Stimulated activated CD4-positive, alpha-beta T cell treated with anti-CD3 and anti-CD28 coated beads, Interleukin-4, amount 100 ng/mL, for 4 hours (primary cell): ENCODE results near the gene UNG.
"Not testable (repeated sequence)": the region's sequence is repeated elsewhere in the genome, so short reads cannot be mapped to it uniquely, and the experiment has no call there.

ENCODE experiments used
- DNase-seq, 2 experiments: peaks; one replicate each; pipeline ENCODE4 v3.0.0-alpha.2; 2020

UNG gene

DNA sequence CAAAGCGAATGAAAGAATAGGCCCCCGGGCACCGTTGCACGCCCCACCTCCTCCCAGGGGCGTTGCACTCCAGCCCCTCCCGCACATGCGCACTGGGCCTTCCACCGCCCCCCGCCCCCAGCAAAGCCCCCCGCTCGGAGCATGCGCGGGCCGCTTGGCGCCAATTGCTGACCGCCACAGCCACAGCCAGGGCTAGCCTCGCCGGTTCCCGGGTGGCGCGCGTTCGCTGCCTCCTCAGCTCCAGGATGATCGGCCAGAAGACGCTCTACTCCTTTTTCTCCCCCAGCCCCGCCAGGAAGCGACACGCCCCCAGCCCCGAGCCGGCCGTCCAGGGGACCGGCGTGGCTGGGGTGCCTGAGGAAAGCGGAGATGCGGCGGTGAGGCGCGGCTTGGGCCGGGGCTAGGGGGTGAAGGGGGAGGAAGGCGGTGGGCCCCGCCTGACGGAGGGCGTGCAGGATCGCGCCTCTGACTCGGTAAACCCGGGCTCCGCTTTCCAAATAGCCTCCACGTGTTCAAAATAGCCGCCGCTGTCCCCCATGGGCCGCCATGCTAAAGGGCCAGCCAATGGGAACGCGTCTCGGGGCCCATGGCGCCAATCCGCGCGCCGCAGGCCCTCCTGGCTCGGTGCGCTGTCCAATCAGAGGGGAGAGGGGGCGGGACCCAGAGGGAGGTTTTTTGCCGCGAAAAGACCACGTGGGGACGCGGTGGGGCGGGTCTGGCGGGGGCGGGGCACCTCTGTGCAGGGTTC is at the start of gene UNG:
TSS of gene UNG (plus strand) at position 163 of the 748 bp plus-strand sequence. CDS start at position 246, 83 bp downstream.
- peak; percentile 95 to 97 for DNase-seq

DNA sequence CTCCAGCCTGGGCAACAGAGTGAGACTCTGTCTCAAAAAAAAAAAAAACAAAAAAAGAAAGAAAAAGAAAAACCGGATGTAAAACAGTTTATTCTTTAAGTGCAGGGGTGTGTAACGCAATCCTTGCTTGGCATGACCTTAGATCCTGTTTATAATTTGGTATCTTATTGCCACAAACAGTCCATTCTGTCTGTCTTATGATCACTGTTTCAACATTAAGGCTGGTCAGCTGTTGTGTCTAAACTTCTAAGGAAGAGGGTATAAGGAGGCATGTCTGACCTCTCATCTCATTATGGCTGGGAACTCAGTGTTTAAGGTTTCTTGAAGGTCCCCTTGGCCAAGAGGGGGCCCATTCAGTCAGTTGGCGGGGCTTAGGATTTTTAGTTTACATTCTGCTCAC is 48.7 kb upstream of the UNG start:
- DNase-seq, result not testable (repeated sequence)

DNA sequence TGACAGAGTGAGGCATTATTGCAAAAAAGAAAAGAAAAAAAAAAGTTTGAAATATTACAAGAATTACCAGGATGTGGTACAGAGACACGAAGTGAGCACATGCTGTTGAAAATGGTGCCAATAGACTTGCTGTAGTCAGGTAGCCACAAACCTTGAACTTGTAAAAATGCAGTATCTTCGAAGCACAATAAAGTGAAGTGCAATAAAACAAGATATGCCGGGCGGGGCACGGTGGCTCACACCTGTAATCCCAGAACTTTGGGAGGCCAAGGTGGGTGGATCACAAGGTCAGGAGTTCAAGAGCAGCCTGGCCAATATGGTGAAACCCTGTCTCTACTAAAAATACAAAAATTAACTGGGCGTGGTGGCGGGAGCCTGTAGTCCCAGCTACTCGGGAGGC is 47.6 kb upstream of the UNG start:
- not testable (repeated sequence) for DNase-seq

GRCh38 chr12:109052097-109052413 is 45.3 kb upstream of the UNG start:
- no peak for DNase-seq

DNA sequence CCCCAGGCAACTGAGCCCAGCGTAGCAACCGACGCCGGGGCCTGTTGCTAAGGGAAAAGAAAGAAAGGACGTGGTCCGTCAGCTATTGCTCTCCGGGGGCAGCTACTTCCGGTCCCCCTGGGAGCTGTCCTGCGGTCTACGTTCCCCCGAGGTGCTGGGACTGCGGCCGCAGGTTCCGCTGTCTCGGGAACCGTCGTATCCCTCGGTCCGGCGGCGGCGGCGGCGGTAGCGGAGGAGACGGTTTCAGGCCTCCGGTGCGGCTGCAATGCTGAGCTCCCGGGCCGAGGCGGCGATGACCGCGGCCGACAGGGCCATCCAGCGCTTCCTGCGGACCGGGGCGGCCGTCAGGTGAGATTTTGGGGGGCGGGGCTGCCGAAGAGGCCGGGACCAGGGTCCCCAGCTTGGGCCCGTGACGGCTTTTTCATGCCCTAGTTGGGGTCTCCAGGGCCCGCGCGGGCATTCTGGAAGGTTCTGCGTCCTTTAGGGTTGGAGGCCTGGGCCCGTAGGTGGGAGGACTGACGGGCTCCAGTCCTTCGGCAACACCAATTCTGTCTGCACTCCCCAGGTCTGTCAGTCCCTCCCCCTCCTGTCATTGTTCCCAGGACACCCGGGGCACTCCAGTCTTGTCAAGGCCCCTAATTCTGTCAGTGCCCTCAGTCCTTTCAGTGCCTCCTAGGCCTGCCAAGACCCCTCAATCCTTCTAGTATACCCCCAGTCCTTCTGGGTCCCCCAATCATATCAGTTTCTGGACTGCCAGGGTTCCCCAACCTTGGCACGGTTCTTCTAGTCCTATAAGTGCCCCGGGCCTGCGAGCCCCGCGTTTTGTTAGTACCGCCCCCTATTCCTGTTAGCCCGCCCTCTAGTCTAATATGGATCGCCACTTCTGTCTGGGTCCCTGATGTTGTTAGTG is 44.7 kb upstream of the UNG start, which contains the start of gene USP30:
TSS of gene USP30 (plus strand) at position 163 of the 910 bp plus-strand sequence. CDS start at position 266, 103 bp downstream.
- DNase-seq, result peak; percentile 76 to 78

- peak in 1 of 2 experiments; percentile 34 for DNase-seq
Observed at GRCh38 chr12:109053382-109054123, 43.8 kb upstream of the UNG start.

DNA sequence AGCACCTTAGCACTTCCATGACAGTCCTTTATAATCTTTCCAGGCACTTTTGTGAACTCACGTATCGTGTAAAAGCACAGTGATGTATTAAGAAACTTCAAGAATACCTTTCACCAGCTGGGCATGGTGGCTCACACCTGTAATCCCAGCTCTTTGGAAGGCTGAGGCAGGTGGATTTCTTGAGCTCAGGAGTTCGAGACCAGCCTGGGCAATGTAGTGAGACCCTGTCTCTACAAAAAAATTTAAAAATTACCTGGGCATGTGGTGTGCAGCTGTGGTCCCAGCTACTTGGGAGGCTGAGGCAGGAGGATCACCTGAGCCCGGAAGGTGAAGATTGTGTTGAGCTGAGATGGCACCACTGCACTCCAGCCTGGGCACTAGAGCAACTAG is 43.3 kb upstream of the UNG start:
- DNase-seq, result not testable (repeated sequence)

GRCh38 chr12:109054520-109054919 is 42.9 kb upstream of the UNG start:
- DNase-seq, result no peak

DNA sequence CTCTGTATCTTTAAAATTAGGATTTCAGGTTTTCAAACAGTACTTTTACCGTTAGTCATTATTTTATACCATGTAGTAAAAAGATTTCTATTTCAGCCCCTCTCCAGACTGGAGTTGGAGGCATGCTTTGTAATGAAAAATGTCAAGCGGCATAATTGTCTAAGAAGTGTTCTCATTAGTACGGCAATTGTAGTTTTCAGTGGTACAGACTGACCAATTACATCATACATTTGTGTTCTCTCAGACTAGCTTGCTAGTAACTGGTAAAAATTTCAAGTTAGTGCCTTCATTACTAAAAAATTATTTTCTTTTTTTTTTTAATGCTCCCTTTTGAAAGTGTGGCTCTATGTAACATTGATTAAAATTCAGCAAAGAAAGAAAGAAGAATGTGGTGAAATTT is 40.5 kb upstream of the UNG start:
- no peak for DNase-seq

DNA sequence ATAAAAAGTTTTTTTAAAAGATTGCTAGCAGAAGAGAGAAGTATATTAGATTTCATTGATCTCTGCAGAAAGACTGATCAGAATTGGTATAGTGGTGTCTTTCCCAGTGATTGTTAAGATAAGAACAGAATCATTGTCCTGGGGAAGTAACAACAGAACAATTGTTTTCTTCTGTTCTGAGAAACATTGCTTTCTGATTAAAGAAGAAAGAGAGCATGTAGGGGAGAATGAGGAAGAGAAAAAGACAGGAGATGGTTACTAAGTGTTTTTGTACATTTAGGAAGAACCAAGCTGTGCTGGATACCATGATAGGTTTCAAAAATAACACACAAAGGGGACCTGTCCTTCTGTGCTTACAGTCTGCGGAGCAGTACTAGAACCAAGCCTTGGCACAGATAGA is 40.0 kb upstream of the UNG start:
- no peak for DNase-seq

DNA sequence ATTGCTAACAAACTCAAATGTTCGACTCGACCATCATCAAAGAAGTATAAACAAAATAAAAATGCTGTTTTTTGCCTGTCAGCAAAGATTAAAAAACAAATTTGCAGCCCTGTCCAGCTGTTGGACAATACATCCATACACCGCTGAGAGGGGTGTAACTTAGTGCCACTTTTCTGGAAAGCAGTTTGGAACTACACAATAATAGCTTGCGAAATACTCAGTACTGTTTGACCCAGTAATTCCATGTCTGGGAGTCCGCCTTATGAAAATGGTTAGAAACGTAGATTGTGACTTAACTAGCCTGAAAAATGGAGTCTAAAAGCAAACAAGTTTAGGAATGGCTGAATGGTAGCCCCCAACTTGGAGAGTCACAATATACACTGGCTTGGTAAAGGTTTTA is 38.6 kb upstream of the UNG start:
- no peak for DNase-seq

- no peak for DNase-seq
Observed at GRCh38 chr12:109064143-109064542, 33.3 kb upstream of the UNG start.

DNA sequence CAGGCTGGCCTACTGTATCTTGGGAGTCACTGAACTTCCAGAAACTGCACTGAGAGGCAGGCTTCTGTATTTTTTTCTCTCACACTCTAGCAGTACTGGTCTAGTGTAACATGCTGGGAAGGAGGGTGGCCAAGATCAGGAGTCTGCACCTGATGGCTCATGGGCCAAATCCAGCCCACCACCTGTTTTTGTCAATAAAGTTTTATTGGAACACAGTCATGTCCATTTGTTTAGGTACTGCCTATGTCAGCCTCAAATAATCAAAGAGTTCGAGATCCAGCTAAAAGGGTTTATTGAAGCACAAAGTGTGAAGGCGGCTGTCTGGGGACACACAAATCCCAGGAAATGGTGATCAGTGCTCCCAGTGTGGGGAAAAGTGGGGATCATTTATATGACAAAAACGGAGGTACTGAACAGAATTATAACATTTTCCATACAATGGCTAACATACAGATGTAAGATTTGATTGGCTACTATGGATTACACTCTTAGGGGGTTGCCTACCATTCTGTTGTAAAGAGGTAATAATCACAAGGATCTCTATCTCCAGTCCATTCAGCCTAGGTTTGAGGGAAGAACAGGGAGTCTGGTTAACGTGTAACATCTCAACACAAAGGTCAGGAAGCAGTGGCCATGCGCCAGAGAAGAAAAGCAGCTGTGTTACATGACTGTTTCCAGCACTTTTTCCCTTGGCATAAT is 32.1 kb upstream of the UNG start:
- DNase-seq, result no peak

- DNase-seq, result no peak
Observed at GRCh38 chr12:109065853-109066193, 31.6 kb upstream of the UNG start.

DNA sequence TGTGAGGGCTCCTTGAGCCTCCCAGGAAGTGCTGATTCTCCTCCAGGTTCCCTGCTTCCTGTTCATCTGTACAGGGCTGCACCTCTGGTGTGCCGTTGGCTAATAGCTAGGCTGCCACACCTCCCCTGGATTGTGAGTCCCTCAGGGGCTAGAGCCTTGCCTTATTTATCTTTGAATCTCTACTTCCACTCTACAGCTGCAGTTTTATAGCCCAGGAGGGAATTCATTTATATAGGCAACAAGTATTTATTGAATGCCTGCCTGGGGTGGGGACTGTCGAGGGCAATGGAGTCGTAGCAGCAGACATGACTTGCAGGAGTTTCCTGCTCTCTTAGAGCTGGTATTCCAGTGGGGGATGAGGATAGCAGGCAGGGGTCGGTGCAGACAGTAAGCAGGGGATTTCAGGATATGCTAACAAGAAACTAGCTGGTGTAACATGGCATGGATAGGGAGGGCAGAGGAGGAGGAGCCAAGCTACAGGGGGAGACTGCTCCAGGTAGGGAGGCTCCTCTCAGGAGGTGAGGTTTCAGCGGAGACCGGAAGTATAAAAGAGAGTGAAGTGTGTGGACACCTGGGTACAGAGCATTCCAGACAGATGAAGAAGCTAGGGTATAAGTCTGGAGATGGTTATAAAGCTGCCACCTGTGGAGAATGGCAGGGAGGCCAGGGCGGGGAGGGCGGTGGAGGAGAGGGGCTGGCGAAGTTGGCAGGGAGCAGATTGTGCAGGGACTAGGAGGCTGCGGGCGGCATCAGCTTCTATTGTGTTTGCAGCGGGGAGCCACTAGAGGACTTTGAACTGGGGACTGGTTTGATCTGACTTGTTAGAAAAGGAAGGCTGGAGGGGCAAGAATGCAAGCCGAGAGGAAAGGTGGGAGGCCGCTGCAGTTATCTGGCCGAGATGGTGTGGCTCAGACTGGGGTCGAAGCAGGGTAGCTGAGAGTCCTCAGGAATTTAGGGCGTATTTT is 27.8 kb upstream of the UNG start:
- DNase-seq, result no peak

DNA sequence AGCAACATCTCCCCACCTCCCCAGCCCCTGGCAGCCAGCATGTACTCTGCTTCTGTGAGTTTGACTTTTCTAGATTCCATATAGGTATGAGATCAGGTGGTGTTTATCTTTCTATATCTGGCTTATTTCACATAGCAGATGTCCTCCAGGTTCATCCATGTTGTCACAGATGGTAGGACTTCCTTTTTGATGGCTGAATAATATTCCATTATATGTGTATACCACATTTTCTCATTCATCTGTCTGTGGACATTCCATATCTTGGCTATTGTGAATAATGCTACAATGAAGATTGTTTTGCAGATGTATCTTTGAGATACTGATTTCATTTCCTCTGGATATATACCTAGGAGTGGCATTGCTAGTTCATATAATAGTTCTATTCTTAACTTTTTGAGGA is 22.5 kb upstream of the UNG start:
- no peak for DNase-seq

DNA sequence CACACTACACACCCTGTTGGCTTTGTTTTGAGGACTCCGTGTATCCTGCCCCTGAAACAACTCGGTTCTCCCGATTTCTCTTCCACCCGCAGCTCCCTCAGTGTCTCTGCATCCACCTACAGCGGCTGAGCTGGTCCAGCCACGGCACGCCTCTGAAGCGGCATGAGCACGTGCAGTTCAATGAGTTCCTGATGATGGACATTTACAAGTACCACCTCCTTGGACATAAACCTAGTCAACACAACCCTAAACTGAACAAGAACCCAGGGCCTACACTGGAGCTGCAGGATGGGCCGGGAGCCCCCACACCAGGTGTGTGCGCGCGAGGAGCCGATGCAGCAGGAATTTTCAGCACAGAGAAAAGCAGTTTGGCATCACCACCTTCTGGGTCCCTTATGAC is 14.6 kb upstream of the UNG start:
- DNase-seq, result no peak

GRCh38 chr12:109084425-109084824 is 13.0 kb upstream of the UNG start:
- no peak for DNase-seq

GRCh38 chr12:109085590-109085989 is 11.8 kb upstream of the UNG start:
- no peak for DNase-seq

DNA sequence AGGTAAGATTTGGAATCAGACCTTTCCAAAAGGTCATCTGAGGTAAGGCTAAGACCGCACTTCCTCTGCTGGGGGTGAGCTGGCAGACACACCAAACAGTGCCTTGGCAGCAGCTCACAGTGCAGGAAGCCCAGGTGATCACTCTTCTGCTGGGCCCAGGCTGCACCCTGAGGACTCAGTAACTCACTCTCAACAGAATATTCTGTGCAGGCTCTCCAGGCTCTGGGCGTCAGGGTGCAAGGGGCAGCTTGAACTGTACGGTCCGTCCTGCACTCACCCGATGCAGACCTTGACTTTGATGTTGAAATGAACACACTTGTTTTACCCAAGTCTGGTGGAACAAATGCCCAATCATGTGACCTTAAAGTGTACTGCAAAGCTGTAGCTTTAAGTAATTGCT is 10.1 kb upstream of the UNG start:
- no peak for DNase-seq

GRCh38 chr12:109088818-109089217 is 8.6 kb upstream of the UNG start:
- DNase-seq, result no peak

DNA sequence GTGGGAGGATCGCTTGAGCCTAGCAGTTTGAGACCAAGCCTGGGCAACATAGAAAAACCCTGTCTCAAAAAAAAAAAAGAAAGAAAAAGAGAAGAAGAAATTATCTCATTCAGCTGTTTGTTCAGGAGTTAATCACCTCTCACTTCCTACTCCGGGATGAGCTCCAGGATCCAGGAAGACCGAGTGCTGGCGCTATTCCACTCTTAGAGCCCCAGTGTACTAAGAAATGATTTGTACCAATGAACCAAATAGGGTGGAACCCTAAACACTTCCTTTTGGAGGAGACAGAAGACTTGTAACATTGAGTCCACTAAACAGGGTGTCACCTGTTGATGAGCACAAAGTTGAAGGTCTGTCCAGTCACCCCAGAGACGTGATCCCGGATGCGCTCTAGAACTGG is 7.7 kb upstream of the UNG start:
- DNase-seq, result no peak
